BJ (cell line): ENCODE results near the gene SLC44A5. TPM values are rescaled to one million over a fixed set of nuclear protein-coding genes. Genes with fewer than 3 reads are reported as not detected.
"Not testable (repeated sequence)": the region's sequence is repeated elsewhere in the genome, so short reads cannot be mapped to it uniquely, and the experiment has no call there.

ENCODE experiments used
- CTCF ChIA-PET: fragments of 350-600 bp; formaldehyde crosslinking; extraction: SDS; loops from one replicate; lab custom pipeline; 2021; ENCODE audit warnings: antibody characterized with exemption, inconsistent platforms; lab: Yijun Ruan, JAX
- POLR2A ChIA-PET: fragments of 300-600 bp; sonication (Branson Sonifier 250); formaldehyde crosslinking; extraction: SDS; loops from one replicate; lab custom pipeline; 2021; ENCODE audit warnings: antibody characterized with exemption; lab: Charles Lee
- DNase-seq: peaks from one replicate; pipeline ENCODE4 v3.0.0-alpha.2; 2011; ENCODE audit warnings: low read depth
- H3K27me3 ChIP-seq: 2 replicates; pipeline ENCODE4 v1.6.0; 2011; ENCODE audit warnings: low read length; ENCODE audit not compliant: control insufficient read depth, insufficient read depth
- H3K36me3 ChIP-seq: 2 replicates; pipeline ENCODE4 v1.5.1; 2011; ENCODE audit warnings: low read length; ENCODE audit not compliant: control insufficient read depth, insufficient read depth
- H3K4me3 ChIP-seq: 2 replicates; pipeline ENCODE4 v1.5.1; 2011; ENCODE audit warnings: low read depth, mild to moderate bottlenecking, control low read depth, low read length
- polyA plus RNA-seq: library from polyadenylated mRNA; depleted of rRNA; stranded (reverse); fragments of >200 nt; gene quantifications from 2 replicates; pipeline ENCODE4 v1.2.3, GENCODE V29; 2011
- TF ChIP-seq, protein P1 (sequence below): IDR thresholded peaks from 2 replicates; pipeline ENCODE4 v1.5.1; 2011; ENCODE audit warnings: low read depth, mild to moderate bottlenecking, control low read depth, inconsistent platforms, low read length, moderate library complexity; ENCODE audit not compliant: insufficient read depth

Gene SLC44A5
- polyA plus RNA-seq, 1 experiment: 0.07 TPM

DNA sequence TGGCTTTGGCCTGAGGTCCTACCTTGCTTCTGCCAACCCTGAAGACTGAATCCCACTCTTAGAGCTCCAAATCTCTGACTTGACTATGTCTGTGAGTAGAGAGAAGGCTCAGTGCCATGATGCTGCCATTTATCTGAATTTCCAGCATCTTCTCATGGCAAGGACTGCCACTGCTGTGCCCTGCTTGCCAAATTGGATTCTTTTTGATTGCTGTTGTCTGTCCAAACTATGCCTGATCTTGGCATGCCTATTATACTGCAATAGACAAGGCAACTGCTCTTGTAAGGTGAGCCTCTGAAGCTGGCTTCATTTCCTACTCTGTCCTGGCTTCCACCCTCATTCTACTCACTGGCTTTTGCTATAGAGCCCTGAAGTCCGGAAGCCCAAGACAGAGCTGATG is 210.2 kb downstream of the SLC44A5 start:
- TF ChIP-seq, protein P1, sequence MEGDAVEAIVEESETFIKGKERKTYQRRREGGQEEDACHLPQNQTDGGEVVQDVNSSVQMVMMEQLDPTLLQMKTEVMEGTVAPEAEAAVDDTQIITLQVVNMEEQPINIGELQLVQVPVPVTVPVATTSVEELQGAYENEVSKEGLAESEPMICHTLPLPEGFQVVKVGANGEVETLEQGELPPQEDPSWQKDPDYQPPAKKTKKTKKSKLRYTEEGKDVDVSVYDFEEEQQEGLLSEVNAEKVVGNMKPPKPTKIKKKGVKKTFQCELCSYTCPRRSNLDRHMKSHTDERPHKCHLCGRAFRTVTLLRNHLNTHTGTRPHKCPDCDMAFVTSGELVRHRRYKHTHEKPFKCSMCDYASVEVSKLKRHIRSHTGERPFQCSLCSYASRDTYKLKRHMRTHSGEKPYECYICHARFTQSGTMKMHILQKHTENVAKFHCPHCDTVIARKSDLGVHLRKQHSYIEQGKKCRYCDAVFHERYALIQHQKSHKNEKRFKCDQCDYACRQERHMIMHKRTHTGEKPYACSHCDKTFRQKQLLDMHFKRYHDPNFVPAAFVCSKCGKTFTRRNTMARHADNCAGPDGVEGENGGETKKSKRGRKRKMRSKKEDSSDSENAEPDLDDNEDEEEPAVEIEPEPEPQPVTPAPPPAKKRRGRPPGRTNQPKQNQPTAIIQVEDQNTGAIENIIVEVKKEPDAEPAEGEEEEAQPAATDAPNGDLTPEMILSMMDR: no peak
- Histone ChIP-seq H3K36me3 (no peaks in the 10 kb centered on the region), H3K4me3 (no peak overlapping the region), H3K27me3 (no peaks in the 10 kb centered on the region)
- no peak for DNase-seq
- ChIA-PET POLR2A (no interaction called here), CTCF (no interaction called here)

DNA sequence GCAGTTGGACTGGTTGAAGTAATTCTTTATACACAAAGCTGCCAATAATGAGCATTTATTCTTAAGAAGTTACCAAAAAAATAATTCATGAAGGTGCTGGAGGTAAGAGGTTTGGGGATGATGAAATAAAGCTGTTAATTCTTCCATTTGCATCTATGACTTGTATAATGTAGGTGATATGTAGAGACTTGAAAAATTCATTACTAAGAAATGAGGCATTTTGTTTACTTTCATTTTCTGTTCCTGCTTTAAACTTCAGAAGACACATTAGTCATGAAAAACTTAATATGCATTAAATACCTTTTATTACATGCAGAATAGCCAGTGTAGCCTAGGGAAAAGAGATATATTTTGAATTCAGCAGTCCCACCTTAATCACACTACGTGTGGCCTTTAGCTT is 214.2 kb downstream of the SLC44A5 start:
- TF ChIP-seq, protein P1: no peak
- CTCF ChIA-PET: interaction anchor here (1.1 kb wide), 1 partner anchor 42 kb away, joined by 3 read pairs; no protein-coding TSS in a partner anchor

DNA sequence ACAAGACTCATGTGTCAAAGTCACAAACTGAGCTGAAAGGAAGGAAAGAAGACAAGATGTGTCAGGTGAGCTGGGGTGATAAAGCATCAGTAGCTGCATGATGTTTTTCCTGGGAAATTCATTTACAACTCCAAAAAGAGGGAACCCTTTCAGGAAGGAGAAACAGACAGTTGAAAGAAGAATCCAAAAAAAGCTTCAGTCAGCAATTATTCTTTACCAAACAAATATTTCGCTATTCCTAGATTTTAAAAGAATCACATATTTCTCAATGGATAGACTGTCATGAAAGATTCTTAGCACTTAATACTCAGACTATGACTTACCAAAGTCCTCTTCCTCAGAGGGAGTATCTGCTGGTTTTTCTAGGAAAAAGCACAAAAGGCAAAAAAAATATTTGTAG is 214.7 kb downstream of the SLC44A5 start:
- Histone ChIP-seq H3K4me3 (no peak overlapping the region), H3K36me3 (no peaks in the 10 kb centered on the region), H3K27me3 (no peaks in the 10 kb centered on the region)
- no peak for DNase-seq
- ChIA-PET POLR2A (no interaction called here), CTCF (interaction anchor here (1.1 kb wide), 1 partner anchor 42 kb away, joined by 3 read pairs; no protein-coding TSS in a partner anchor)
- TF ChIP-seq, protein P1: no peak

More for the DNA sequence above, 214.2 kb downstream of the SLC44A5 start:
- POLR2A ChIA-PET: no interaction called here
- Histone ChIP-seq H3K36me3 (no peaks in the 10 kb centered on the region), H3K27me3 (no peaks in the 10 kb centered on the region), H3K4me3 (no peak overlapping the region)
- no peak for DNase-seq

DNA sequence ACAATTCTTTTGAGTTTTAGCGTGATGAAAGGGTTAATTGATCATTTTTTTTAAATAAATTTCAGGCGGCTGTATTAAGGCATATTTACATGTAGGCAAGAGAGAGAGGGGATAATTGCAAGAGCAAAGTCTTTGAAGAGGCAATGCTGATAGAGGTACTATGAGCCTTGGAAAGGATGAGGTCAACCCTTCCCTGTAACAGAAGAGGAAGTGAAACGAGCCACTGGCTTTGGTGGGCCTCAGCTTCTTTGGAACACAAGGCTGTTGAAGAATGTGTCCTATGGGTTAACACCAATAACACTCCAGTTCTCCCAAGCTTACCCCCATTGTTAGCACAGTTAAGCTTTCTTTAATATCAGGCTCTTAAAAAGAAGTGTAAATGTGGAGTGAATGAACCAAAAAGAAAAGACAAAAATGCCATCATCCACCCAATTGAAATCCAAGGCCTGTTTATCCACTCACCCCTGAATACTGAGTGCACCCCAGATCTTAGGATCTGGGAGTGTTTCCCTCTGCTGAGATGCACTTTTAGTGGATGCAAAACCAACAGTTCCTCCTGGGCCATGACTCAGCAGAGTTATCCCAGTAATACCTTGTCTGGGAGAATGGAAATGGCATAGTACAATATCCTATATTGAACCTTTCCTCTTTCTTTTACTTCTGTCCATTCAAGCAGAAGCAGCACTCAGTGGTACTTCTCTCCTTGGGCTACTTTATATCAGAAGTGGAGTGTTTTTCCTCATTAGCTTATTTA is 216.4 kb downstream of the SLC44A5 start:
- Histone ChIP-seq H3K36me3 (no peaks in the 10 kb centered on the region), H3K27me3 (no peaks in the 10 kb centered on the region), H3K4me3 (no peak overlapping the region)
- no peak for DNase-seq
- ChIA-PET POLR2A (no interaction called here), CTCF (no interaction called here)
- TF ChIP-seq, protein P1: no peak

DNA sequence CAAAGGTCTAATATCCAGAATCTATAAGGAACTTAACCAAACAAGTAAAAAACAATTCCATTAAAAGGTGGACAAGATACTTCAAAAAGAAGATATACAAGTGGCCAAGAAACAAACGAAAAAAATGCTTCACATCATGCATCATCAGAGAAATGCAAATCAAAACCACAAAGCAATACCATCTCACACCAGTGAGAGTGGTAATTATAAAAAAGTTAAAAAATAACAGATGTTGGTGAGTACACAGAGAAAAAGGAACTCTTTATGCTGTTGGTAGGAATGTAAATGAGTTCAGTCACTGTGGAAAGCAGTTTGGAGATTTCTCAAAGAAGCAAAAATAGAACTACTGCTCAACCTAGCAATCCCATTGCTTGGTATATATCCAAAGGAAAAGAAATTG is 218.6 kb downstream of the SLC44A5 start:
- H3K4me3 ChIP-seq: no peak overlapping the region
- H3K36me3 ChIP-seq: no peaks in the 10 kb centered on the region
- DNase-seq: no peak
- H3K27me3 ChIP-seq: no peaks in the 10 kb centered on the region
- POLR2A ChIA-PET: no interaction called here
- CTCF ChIA-PET: no interaction called here
- TF ChIP-seq, protein P1: no peak

DNA sequence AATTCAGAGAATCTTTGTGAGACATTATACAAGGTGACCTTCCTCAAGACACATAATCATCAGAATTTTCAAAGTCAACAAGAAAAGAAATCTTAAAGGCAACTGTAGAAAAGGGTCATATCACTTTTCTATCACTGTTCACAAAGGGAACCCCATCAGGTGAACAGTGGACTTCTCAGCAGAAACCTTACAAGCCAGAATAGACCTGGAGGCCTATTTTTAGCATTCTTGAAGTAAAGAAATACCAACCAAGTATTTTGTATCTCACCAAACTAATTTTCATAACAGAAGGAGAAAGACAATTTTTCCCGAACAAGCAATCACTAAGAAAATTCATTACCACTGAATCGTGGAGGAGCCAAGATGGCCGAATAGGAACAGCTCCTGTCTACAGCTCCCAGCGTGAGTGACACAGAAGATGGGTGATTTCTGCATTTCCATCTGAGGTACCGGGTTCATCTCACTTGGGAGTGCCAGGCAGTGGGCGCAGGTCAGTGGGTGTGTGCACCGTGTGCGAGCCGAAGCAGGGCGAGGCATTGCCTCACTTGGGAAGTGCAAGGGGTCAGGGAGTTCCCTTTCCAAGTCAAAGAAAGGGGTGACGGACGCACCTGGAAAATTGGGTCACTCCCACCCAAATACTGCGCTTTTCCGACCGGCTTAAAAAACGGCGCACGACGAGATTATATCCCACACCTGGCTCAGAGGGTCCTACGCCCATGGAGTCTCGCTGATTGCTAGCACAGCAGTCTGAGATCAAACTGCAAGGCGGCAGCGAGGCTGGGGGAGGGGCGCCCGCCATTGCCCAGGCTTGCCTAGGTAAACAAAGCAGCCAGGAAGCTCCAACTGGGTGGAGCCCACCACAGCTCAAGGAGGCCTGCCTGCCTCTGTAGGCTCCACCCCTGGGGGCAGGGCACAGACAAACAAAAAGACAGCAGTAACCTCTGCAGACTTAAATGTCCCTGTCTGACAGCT is 235.2 kb downstream of the SLC44A5 start:
- DNase-seq, POLR2A ChIA-PET, H3K27me3 ChIP-seq, H3K36me3 ChIP-seq, CTCF ChIA-PET, H3K4me3 ChIP-seq: not testable (repeated sequence)
